Fibroblast of gingiva (primary cell): ENCODE measurements around the gene ZNF76.
"Not testable (repeated sequence)": the region's sequence is repeated elsewhere in the genome, so short reads cannot be mapped to it uniquely, and the experiment has no call there.

Experiments used
- DNase-seq: peaks from one replicate; pipeline ENCODE4 v3.0.0-alpha.2; 2011; ENCODE audit warnings: low read depth

Gene ZNF76

DNA sequence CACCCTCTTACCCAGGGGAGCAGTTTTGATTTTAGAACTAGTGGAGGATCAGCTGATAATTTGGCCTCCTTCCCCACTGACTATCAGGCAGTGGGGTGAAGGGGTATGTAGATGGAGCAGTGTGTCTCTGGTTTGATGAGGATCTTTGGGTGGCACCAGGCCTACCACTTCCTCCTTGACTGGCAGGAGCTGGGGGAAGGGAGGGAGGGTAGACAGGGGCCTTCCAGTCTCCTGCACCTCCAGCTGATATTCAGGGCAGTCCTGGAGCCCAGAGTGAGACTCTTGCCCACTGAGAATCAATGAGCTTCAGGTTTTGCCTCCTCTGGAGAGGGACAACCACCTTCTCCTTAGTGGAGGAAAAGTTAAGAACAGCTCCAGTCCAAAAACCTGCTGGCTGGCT, 41.3 kb downstream of the ZNF76 start:
- DNase-seq, result no peak

GRCh38 chr6:35302604-35303241, 43.2 kb downstream of the ZNF76 start:
- no peak for DNase-seq

DNA sequence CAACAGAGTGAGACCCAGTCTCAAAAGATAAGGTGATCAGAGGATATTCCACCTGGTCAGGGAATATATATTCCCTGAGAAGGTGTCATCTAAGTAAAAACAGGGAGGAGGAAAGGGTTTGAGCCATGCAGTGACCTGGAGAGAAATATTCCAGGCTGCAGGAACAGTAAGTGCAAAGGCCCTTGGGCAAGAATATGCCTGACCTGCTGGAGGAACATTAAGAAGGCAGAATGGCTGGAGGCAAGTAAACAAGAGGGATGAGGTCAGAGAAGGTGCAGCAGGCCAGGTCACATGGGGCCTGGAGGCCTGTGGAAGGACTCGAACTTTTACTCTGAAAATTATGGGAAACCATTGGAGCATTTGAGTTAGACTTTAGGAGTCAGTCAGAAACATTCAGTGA, 44.8 kb downstream of the ZNF76 start:
- no peak for DNase-seq

- DNase-seq, result no peak
Observed at GRCh38 chr6:35305117-35305516, 45.6 kb downstream of the ZNF76 start.

GRCh38 chr6:35307138-35307537, 47.6 kb downstream of the ZNF76 start:
- DNase-seq, result not testable (repeated sequence)

DNA sequence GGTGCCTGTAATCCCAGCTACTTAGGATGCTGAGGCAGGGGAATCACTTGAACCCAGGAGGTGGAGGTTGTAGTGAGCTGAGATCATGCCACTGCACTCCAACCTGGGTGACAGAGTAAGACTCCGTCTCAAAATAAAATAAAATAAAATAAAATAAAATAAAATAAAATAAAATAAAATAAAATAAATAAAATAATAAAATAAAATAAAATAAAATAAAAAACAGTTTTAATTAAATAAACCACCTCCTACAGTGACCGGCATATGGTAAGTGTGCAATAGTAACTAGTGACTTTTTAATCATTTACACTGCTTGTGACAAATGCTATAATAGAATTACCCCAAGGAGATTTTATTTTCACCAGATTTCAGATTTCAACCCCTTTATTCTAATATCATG, 49.0 kb downstream of the ZNF76 start:
- DNase-seq, result not testable (repeated sequence)

GRCh38 chr6:35309611-35310264, 50.2 kb downstream of the ZNF76 start:
- no peak for DNase-seq

- no peak for DNase-seq
Observed at GRCh38 chr6:35310265-35310831, 50.8 kb downstream of the ZNF76 start.

GRCh38 chr6:35311390-35312075, 52.0 kb downstream of the ZNF76 start:
- DNase-seq, result no peak

DNA sequence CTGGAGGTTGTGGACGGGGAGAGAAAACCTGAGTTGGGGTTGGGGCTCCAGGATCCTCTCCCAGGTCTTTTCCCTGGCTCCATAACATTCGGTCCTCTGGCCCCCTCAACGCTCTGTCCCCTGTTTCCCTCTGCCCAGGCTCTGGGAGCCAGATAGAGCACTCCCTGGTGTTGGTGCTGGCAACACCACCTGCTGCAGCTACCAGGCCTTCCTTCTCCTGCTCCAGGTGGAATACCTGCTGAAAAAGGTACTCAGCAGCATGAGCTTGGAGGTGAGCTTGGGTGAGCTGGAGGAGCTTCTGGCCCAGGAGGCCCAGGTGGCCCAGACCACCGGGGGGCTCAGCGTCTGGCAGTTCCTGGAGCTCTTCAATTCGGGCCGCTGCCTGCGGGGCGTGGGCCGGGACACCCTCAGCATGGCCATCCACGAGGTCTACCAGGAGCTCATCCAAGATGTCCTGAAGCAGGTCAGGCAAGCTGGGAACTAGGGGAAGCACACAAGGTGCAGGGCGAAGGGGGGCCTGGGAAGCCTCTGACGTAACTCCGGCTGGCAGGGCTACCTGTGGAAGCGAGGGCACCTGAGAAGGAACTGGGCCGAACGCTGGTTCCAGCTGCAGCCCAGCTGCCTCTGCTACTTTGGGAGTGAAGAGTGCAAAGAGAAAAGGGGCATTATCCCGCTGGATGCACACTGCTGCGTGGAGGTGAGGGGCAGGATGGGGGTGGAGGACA, 52.7 kb downstream of the ZNF76 start:
- DNase-seq, result no peak

DNA sequence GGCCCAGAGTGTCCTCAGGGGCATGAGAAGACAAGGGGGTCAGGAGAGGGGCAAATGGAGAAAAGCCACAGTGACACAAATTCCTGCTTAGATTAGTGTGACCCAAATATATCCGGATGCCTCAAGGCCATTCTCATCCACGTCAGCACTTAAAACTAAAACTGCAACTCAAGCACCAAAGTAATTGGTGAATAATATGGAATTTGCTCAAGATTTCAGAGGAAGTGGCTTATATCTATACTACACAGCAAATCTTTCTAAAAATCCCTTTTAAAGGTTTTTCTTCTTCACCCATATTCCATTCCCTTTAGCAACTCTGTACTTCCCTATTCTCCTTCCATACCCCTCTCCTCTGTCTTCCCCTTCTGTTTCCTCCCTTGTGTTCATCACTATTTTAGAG, 53.3 kb downstream of the ZNF76 start:
- no peak for DNase-seq

DNA sequence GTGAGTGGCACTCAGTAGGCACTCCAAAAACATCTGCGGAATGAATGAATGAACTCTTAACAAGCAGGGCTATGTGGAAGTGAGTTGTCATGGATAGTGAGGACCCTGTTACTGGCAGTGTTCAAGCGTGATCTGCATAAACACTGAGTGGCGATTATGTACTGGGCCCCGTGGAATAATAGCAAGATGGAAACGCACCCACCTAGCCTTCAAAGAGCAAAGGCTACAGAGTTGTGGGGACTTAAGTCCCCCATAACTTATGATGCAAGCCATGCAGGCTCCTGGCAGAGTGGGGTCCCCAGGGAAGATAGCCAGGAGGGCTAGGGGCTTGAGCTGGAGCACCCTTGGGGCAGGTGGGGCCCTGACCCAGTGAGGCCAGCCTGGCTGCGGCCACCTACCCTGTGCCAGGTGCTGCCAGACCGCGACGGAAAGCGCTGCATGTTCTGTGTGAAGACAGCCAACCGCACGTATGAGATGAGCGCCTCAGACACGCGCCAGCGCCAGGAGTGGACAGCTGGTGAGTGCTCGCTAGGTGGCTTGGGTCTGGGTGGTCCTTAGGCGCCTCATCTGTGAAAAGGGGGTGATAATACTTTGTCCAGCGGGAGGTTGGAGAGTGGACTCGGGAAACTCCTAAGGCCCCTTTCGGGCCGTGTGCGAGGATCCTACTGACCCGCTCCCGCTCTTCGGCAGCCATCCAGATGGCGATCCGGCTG, 58.1 kb downstream of the ZNF76 start:
- DNase-seq, result no peak

GRCh38 chr6:35318196-35319171, 58.9 kb downstream of the ZNF76 start:
- peak; percentile 62 for DNase-seq

DNA sequence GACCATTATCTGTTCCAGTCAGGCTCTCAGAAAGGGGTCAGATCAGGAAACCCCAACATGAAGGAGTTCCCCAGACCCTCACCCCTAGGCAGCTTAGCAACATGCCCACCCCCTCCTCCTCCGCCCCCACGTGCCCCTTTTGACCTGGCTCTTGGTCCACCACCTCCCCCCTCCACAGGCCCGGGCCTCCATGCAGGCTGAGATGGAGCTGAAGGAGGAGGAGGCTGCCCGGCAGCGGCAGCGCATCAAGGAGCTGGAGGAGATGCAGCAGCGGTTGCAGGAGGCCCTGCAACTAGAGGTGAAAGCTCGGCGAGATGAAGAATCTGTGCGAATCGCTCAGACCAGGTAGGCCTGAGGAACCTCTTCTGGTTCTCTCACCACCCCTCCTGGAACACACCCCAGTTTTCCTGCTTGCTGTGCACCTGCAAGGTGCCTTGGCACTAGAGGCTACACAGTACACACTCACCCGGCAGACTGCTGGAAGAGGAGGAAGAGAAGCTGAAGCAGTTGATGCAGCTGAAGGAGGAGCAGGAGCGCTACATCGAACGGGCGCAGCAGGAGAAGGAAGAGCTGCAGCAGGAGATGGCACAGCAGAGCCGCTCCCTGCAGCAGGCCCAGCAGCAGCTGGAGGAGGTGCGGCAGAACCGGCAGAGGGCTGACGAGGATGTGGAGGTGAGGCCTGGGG, 60.0 kb downstream of the ZNF76 start:
- DNase-seq, result no peak

GRCh38 chr6:35320031-35320410, 60.5 kb downstream of the ZNF76 start:
- no peak for DNase-seq

- DNase-seq, result no peak
Observed at GRCh38 chr6:35321091-35321490, 61.6 kb downstream of the ZNF76 start.

GRCh38 chr6:35327349-35328027, 68.0 kb downstream of the ZNF76 start:
- DNase-seq, result peak; percentile 32

DNA sequence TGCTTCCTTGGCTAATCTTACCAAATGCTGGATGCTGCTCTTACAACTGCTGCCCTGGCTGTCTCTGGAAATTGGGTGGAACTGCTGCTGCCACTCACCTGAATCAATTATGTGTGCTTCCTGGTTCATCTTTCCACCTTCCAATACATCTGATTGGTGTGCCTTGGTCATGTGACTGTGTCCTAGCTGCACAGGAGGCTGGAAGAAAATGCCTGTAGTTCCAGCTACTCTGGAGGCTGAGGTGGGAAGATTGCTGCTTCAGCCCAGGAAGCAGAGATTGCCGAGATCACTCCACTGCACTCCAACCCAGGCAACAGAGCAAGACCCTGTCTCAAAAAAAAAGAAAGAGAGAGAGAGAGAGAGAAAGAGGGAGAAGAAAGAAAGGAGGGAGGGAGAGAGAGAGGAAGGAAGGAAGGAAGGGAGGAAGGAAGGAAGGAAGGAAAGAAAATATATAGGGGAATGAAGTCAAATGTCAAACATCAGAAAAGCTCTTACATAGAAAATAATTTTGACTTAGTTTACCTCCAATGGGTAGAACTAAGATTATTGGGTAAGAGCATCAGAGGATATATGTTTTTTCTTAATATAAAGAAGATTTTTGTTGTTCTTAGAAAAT, 68.7 kb downstream of the ZNF76 start:
- DNase-seq, result no peak

DNA sequence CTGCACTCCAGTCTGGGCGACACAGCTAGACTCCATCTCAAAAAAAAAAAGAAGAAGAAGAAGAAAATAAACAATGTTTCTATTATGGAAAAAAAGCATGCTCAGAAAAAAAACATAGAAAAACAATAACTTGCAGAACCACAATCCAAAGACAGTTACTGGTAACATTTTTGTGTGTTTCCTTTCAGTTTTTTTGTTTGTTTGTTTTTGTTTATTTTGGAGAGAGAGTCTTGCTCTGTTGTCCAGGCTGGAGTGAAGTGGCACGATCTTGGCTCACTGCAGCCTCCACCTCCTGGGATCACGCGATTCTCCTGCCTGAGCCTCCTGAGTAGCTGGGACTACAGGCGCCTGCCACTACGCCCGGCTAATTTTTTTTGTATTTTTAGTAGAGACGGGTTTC, 69.4 kb downstream of the ZNF76 start:
- DNase-seq, result not testable (repeated sequence)
